Measurements from ENCODE around the gene SH3RF3.

Gene SH3RF3

DNA sequence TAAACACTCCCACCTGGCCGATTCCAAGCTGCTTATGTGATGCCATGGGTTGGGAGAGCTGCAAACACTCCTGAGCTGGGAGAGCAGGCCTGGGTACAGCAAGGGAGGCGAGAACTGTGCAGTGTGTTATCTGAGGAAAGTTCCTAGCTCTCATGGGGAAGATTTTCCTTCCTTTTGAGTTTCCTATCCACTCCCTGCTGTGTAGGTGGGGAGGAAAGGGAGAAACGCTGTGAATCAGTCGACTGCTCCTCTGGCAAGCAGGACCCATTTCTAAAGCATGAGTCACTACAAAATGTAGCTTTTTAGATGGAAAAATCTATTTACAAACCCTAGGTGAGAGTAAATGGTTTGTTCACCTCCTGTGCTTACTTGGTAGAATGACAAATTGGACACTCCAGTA lies 80.4 kb downstream of the SH3RF3 start:
- Mint-ChIP-seq H3K27ac (peak overlapping the region; percentile 56), H3K9me3 (no peaks in the 10 kb centered on the region), H3K4me3 (no peak overlapping the region), H3K4me1 (peaks cover 51% of the 10 kb centered on the region), H3K27me3 (ENCODE audit: low read depth, poor library complexity) (peaks cover 10% of the 10 kb centered on the region), H3K36me3 (ENCODE audit: low read depth) (no peaks in the 10 kb centered on the region)
- DNase-seq: no peak
- TF ChIP-seq, protein P1, sequence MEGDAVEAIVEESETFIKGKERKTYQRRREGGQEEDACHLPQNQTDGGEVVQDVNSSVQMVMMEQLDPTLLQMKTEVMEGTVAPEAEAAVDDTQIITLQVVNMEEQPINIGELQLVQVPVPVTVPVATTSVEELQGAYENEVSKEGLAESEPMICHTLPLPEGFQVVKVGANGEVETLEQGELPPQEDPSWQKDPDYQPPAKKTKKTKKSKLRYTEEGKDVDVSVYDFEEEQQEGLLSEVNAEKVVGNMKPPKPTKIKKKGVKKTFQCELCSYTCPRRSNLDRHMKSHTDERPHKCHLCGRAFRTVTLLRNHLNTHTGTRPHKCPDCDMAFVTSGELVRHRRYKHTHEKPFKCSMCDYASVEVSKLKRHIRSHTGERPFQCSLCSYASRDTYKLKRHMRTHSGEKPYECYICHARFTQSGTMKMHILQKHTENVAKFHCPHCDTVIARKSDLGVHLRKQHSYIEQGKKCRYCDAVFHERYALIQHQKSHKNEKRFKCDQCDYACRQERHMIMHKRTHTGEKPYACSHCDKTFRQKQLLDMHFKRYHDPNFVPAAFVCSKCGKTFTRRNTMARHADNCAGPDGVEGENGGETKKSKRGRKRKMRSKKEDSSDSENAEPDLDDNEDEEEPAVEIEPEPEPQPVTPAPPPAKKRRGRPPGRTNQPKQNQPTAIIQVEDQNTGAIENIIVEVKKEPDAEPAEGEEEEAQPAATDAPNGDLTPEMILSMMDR (IDR thresholded peaks at IDR 0.05): no peak

DNA sequence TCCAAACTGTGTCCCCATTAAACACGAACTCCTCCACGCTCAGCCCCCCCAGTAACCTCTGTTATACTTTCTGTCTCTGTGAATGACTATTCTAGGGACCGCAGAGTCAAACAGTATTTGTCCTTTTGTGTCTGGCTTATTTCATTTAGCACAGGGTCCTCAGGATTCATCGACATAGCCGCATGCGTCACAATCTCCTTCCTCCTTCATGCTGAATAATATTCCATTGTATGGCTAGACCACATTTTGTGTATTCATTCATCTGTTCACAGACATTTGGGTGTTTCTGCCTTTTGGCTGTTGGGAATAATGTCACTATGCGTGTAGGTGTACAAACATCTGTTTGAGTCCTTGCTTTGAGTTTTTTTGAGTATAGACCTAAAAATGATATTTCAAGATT lies 80.9 kb downstream of the SH3RF3 start:
- Mint-ChIP-seq H3K9me3 (no peaks in the 10 kb centered on the region), H3K27me3 (ENCODE audit: low read depth, poor library complexity) (peaks cover 10% of the 10 kb centered on the region), H3K27ac (peak overlapping the region; percentile 2), H3K36me3 (ENCODE audit: low read depth) (no peaks in the 10 kb centered on the region), H3K4me3 (no peak overlapping the region), H3K4me1 (peaks cover 57% of the 10 kb centered on the region)
- DNase-seq: no peak
- TF ChIP-seq, protein P1 (IDR thresholded peaks at IDR 0.05): no peak

DNA sequence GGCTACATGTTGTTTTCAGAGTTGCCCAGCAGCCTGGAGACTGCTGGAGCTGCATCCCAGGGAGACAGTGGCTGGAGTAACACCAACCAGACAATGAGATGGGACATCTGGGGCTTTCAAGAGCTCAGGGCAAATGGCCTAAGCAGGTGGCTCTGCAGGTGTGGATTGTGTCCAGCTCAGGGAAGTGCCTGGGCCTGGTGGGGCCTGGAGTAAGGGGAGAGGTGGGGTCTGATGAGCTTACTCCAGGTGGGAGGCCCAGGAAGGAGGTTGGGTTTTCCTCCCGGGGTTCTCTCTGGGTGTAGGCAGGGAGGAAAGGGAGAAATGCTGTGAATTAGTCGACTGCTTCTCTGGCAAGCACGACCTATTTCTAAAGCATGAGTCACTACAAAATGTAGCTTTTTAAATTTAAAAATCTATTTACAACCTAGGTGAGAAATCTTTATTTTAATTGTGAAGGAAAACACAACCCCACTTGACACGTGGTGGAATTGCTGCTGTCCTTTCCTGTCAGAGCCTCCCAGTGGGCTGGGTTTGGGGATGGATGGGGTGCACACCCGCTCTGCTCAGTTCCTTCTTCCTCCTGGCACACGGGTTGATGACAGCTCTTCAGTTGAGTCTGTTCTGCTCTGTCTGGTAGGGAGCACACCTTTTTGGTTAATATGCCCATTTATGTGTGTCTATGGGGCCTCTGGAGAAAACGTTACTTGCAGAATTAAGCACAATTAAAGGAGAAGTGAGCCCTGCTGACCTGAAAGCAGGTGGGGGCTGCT lies 81.6 kb downstream of the SH3RF3 start:
- Mint-ChIP-seq H3K4me1 (peaks cover 63% of the 10 kb centered on the region), H3K9me3 (peaks cover 3% of the 10 kb centered on the region), H3K27me3 (ENCODE audit: low read depth, poor library complexity) (peaks cover 10% of the 10 kb centered on the region), H3K27ac (no peak overlapping the region), H3K4me3 (no peak overlapping the region), H3K36me3 (ENCODE audit: low read depth) (no peaks in the 10 kb centered on the region)
- no peak for DNase-seq
- TF ChIP-seq, protein P1 (IDR thresholded peaks at IDR 0.05): no peak

DNA sequence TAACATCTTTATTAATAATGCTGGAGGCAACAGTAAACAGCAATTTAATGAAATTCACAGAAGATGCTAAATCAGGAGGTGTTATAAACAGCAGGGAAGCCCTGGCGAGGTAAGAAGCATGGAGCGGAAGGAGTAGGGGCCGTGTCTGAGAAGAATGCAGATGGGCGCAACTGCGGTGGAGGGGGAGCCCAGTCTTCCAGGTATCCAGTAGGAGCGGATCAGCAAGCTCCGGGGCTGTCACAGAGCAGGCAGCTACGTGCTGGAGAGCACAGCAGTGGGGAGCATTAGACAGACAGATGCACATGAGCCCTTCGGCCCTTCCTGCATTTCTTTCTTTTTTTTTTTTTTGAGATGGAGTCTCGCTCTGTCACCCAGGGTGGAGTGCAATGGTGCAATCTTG lies 82.3 kb downstream of the SH3RF3 start:
- Mint-ChIP-seq H3K9me3 (peaks cover 6% of the 10 kb centered on the region), H3K36me3 (ENCODE audit: low read depth) (no peaks in the 10 kb centered on the region), H3K4me1 (peaks cover 70% of the 10 kb centered on the region), H3K27me3 (ENCODE audit: low read depth, poor library complexity) (peaks cover 13% of the 10 kb centered on the region), H3K27ac (no peak overlapping the region), H3K4me3 (no peak overlapping the region)
- no peak for DNase-seq
- TF ChIP-seq, protein P1 (IDR thresholded peaks at IDR 0.05): no peak

DNA sequence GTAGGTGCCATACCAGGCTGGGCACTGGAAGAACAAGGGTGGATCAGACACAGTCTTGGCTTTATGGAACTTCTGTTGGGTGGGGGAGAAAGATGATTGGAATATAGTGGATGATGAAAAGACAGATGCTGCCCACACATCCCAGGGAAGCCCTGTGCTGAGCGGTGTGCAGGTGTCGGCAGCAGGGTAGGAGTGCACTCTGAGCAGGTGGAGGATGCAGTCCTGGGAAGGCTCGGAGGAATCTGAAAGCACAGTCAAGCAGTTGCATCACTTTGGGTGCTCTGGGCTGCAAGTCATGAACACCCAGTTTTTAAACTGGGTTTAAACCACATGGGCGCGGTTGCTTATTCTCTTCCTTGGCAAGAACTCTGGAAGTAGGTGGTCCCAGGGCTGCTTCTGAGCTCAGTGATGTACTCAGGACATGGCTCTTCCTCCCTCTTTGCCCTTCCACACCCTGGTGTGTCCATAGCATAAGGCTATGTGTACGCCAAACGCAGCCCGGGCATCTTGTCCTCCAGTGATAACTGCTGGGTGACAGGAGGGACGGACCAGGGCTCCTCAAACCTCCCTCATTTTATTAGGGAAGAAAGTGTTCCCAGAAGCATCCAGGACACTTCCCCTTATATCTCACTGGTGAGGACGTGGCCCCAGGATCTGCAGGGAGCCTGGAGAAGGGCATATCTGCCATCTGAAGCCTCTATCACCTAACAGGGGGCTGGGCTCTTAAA lies 84.0 kb downstream of the SH3RF3 start:
- DNase-seq: no peak
- TF ChIP-seq, protein P1 (IDR thresholded peaks at IDR 0.05): no peak
- H3K9me3 Mint-ChIP-seq: peaks cover 13% of the 10 kb centered on the region
- peaks cover 11% of the 10 kb centered on the region for H3K27me3 Mint-ChIP-seq (ENCODE audit: low read depth, poor library complexity)
- H3K4me1 Mint-ChIP-seq: peaks cover 74% of the 10 kb centered on the region
- H3K4me3 Mint-ChIP-seq: no peak overlapping the region
- no peak overlapping the region for H3K27ac Mint-ChIP-seq
- peaks cover 9% of the 10 kb centered on the region for H3K36me3 Mint-ChIP-seq (ENCODE audit: low read depth)
